Spinal cord (tissue), 10 donors: ENCODE measurements around the gene TRAPPC2L. TPM values are rescaled to one million over a fixed set of nuclear protein-coding genes. Genes with fewer than 3 reads are reported as not detected.
"Not testable (repeated sequence)": the region's sequence is repeated elsewhere in the genome, so short reads cannot be mapped to it uniquely, and the experiment has no call there.

Source experiments
- DNase-seq, 6 donors: peaks; one replicate each; pipeline versions ENCODE4 v3.0.0 to v3.0.0-alpha.2; 2013 to 2015; ENCODE audit warnings: low spot score in 6 of 6, low read depth in 4 of 6
- H3K27ac ChIP-seq: one replicate; pipeline ENCODE4 v1.5.1; 2013; ENCODE audit warnings: low read depth, low read length, control low read depth
- H3K27me3 ChIP-seq: one replicate; pipeline ENCODE4 v1.6.1; 2013; ENCODE audit warnings: low read length; ENCODE audit not compliant: control insufficient read depth, insufficient read depth
- H3K36me3 ChIP-seq: one replicate; pipeline ENCODE4 v1.6.1; 2013; ENCODE audit warnings: low read length; ENCODE audit not compliant: control insufficient read depth, insufficient read depth
- H3K4me1 ChIP-seq: one replicate; pipeline ENCODE4 v1.6.1; 2013; ENCODE audit warnings: low read length; ENCODE audit not compliant: control insufficient read depth, insufficient read depth
- H3K4me3 ChIP-seq: one replicate; pipeline ENCODE4 v1.5.1; 2013; ENCODE audit warnings: low read depth, low read length, control low read depth
- H3K9me3 ChIP-seq: one replicate; pipeline ENCODE4 v1.6.1; 2013; ENCODE audit warnings: low read length; ENCODE audit not compliant: control insufficient read depth, insufficient read depth
- WGBS: methylation state at CpG from one replicate; pipeline ENCODE4 v1.1.5; 2013; ENCODE audit warnings: missing lambda C conversion rate; ENCODE audit not compliant: insufficient coverage; 5-methylcytosine and 5-hydroxymethylcytosine counted together
- polyA plus RNA-seq, 2 donors: library from polyadenylated mRNA; unstranded; fragments of 120-200 nt; gene quantifications; one replicate each; pipeline ENCODE4 v1.2.1, GENCODE V29; 2013; ENCODE audit not compliant: insufficient read length in 2 of 2
- total RNA-seq, 2 donors: library from RNA; depleted of rRNA in 1 of 2; stranded (reverse); fragments of 120-200 nt in 1 of 2; fragments of >200 nt in 1 of 2; gene quantifications; one replicate each; pipeline versions ENCODE4 v1.2.3 to v1.2.4, GENCODE V29; 2013 to 2014
- donor health status: healthy.

TRAPPC2L gene
- total and polyA plus RNA-seq, 4 donors = 36.3 to 131 (median 89.9) TPM

DNA sequence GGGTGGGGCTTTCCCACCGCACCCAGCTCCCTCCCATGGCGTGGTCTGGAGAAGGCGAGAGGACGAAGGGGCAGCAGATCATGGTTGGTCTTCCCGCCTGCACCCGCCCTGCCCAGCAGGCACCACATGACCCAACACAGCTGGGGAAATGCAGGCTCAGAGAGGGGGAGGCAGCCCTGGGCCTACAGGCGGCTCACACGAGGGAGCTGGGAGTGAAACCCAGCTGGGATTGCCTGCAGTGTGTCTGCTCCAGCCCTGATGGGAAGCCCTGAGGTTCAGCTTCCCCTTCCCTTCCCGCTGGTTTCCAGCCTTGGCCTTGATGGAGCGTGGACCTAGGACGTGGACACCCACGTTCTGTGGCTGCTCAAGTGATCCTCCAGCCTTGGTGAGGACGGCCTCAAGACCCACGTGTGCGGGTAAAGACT is 29.5 kb downstream of the TRAPPC2L start:
- Histone ChIP-seq H3K27me3 (no peaks in the 10 kb centered on the region), H3K27ac (no peak overlapping the region), H3K36me3 (peaks cover 95% of the 10 kb centered on the region), H3K4me1 (peaks cover 24% of the 10 kb centered on the region), H3K4me3 (no peak overlapping the region), H3K9me3 (no peaks in the 10 kb centered on the region)
- 91% methylated on average over 15 of the region's 15 CpGs for WGBS
- DNase-seq = no peak

DNA sequence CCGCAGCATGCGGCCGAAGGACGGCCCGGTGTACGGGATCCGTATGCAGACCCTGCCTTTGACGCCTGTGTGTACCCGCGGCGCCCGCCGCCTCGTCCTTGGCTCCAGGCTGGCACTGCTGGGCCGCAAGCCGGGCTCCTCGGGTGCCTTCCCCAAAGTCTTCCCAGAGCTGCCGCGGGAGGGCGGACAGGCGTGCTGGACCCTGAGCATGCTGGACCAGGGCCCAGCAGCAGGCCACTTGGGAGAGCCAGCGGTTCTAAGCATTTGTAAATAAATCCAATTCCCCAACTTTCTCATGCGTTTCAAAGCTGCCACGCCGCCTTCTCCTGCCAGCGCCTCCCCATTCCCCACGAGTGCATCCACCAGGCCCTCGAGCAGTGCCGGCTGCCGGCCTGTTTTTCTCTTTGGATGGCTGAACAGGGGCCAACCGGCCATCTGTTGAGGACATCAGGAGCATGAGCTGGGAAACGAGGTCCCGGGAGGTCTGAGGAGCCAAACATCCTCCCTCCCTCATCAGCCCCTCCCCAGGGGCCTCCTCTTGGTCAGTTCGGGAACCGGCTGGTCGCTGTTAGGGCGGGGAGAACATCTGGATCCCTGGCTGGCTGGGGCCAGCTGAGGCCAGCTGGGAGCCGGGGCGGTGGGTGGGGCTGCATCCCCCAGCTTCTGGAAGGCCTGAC is 30.1 kb downstream of the TRAPPC2L start:
- Histone ChIP-seq H3K27ac (no peak overlapping the region), H3K4me1 (peaks cover 20% of the 10 kb centered on the region), H3K4me3 (no peak overlapping the region), H3K36me3 (peaks cover 95% of the 10 kb centered on the region), H3K9me3 (no peaks in the 10 kb centered on the region), H3K27me3 (no peaks in the 10 kb centered on the region)
- WGBS = 72% methylated on average over 37 of the region's 39 CpGs
- DNase-seq = peak in 2 of 6 donors; percentile 15 to 54

DNA sequence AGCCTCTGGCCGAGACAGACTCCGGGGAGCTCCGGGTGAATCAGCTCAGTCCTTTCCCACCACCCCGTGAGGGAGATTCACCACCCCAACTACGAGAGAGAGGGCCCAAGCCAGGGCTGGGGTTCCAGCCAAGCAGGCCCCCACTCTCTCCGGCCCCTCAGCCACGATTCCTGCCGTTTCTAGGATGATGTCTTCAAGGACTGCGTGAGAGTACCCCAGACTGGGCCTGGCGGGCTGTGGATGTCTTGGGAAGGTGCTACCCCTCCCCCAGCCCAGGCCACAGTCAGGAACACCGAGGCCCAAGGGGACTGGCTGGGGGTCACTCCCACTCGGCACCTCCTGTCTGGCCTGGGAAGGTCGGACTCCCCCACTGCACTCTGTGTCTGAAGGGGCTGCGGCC is 31.1 kb downstream of the TRAPPC2L start:
- no peak for DNase-seq
- Histone ChIP-seq H3K27me3 (no peaks in the 10 kb centered on the region), H3K9me3 (no peaks in the 10 kb centered on the region), H3K27ac (no peak overlapping the region), H3K4me3 (no peak overlapping the region), H3K4me1 (peaks cover 20% of the 10 kb centered on the region), H3K36me3 (peaks cover 93% of the 10 kb centered on the region)
- 79% methylated on average over 8 of the region's 14 CpGs for WGBS

DNA sequence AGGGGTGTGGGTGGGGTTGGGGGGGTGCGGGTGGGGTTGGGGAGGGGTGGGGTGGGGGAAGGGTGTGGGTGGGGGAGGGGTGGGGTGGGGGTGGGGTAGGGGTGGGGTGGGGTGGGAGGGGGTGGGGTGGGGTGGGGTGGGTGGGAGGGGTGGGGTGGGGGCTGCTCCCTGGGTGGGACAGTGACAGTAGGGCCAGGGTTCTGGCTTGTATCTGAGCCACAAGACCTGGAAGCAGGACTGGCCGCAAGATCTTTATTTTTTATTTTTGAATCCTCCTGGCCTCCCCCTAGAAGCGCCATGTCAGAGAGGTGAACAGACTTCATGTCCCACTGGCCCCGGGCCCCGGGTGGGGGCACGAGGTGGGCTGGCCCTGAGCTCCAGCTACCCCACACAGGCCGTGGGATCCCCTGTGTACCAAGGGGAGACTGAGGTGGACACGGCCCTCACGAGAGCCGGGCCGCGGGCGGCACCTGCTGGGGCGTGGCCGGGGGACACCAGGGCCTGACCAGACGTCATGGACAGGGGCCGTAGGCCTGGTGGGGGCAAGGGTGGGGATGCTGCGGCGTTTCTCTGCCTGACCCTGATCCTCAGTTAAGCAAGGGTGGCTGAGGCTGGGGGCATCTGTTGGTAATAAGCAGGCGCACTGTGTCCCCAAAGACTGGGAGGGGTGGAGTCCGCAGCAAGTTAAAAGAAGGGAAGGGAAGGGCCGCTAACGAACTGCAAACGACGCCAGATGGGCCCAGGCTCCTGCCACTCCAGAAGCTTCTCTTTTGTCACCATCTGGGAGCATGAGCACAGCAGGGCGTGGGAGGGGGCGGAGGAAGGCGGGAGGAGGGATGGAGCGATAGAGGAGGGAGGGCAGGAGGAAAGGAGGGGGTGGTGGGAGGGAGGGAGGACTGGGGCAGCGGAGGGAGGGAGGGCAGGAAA is 31.8 kb downstream of the TRAPPC2L start:
- DNase-seq = peak in 1 of 6 donors; percentile 49
- no peak overlapping the region for H3K27ac ChIP-seq
- H3K36me3 ChIP-seq = peaks cover 93% of the 10 kb centered on the region

DNA sequence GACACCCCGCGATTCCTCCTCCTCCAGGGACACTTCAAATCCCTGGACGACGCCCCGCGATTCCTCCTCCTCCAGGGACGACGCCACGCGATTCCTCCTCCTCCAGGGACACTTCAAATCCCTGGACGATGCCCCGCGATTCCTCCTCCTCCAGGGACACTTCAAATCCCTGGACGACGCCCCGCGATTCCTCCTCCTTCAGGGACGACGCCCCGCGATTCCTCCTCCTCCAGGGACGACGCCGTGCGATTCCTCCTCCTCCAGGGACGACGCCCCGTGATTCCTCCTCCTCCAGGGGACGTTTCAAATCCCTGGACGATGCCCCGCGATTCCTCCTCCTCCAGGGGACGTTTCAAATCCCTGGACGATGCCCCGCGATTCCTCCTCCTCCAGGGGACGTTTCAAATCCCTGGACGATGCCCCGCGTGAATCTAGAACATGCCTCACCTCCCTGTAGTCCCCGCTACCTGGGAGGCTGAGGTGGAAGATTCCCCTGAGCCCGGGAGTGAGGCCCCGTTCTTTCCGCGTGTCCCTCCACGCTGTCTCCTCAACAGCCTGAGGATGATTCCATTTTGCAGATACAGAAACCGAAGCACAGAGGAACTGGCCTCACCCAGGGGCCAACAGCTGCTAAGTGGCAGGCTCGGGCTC is 32.9 kb downstream of the TRAPPC2L start:
- H3K4me3 ChIP-seq, H3K9me3 ChIP-seq, H3K27ac ChIP-seq, H3K27me3 ChIP-seq, DNase-seq: not testable (repeated sequence)
- Histone ChIP-seq H3K36me3 (peaks cover 87% of the 10 kb centered on the region), H3K4me1 (peaks cover 20% of the 10 kb centered on the region)
- 88% methylated on average over 39 of the region's 48 CpGs for WGBS

More for the DNA sequence above, 31.8 kb downstream of the TRAPPC2L start:
- Histone ChIP-seq H3K4me1 (peaks cover 20% of the 10 kb centered on the region), H3K9me3 (no peaks in the 10 kb centered on the region), H3K27me3 (no peaks in the 10 kb centered on the region), H3K4me3 (no peak overlapping the region)
- WGBS = 82% methylated on average over 22 of the region's 30 CpGs

DNA sequence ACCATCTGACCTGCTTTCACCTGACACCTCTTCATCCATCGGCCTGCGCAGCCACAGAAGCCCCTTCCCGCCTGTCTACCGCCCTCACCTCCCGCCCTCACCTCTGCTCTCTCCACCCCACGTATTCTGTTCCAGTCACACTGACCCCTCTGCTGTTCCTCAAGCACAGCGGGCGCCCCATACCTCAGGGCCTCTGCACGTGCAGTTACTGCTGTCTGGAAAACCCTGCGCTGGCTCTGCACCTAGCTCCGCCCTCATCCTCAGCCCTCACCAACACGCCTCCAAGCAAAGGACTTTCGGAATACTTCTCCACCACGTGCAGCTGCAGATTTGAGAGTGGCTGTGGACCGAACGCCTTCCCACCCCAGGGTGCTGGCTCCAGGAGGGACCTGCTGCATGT is 34.2 kb downstream of the TRAPPC2L start:
- Histone ChIP-seq H3K4me1 (peaks cover 20% of the 10 kb centered on the region), H3K27me3 (no peaks in the 10 kb centered on the region), H3K9me3 (no peaks in the 10 kb centered on the region), H3K27ac (no peak overlapping the region), H3K4me3 (no peak overlapping the region), H3K36me3 (peaks cover 87% of the 10 kb centered on the region)
- WGBS = 80% methylated on average over 16 of the region's 16 CpGs
- no peak for DNase-seq

DNA sequence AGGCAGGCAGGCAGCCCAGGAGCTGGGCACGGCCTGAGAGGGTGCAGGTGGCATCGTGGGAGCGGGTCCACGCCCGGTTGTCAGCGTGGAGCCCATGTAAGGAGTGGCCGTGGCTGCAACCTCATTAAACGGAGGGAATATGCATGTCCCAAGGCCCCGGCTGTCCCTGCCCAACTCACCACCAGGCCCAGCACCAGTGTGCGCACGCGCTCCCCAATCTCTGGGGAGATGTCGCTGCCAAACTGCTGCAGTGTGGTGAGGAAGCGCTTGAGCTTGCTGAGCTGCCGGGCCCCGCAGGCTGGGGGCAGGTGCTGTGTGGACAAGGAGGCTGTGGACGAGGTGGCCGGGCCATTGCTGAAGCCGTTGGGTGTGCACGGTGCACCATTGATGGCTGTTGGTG is 35.1 kb downstream of the TRAPPC2L start:
- no peak overlapping the region for H3K27ac ChIP-seq
- peaks cover 12% of the 10 kb centered on the region for H3K4me1 ChIP-seq
- no peaks in the 10 kb centered on the region for H3K9me3 ChIP-seq
- no peak overlapping the region for H3K4me3 ChIP-seq
- H3K36me3 ChIP-seq = peaks cover 87% of the 10 kb centered on the region
- peak in 1 of 6 donors; percentile 14 for DNase-seq
- H3K27me3 ChIP-seq = no peaks in the 10 kb centered on the region
- WGBS = 73% methylated on average over 15 of the region's 20 CpGs

DNA sequence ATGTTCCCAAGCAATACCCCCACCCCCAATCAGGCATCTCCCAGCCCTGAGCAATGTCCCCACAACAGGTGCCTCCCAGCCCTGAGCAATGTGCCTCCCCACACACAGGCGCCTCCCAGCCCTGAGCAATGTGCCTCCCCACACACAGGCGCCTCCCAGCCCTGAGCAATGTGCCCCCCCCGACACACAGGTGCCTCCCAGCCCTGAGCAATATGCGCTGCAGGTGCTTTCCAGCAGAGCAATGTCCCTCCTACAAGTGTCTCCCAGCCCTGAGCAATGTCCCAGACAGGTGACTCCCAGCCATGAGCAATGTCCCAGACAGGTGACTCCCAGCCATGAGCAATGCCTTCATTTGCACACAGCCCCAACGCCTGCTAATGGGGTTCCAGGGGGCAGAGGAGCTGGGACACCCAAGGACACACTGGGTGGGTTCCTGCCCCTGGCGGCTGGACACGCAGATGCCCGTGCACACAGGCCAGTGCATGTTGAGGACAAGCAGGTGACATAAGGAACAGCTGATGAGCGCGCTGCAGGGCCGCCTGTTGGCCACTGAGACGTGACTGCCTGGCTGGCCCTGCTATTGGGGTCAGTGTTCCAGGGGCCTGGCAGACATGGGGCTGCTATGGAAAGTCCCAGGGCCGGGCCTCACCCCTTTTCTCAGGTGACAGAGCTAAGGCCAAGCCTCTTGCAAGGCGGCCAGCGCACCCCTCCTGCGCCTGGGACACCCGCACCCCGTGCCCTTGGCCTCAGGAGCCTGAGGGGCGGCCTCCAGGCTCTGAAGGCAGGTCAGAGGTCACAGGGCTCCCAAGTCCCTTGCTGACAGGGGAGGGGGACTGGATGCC is 36.4 kb downstream of the TRAPPC2L start:
- 85% methylated on average over 19 of the region's 19 CpGs for WGBS
- H3K4me1 ChIP-seq = peaks cover 6% of the 10 kb centered on the region

DNA sequence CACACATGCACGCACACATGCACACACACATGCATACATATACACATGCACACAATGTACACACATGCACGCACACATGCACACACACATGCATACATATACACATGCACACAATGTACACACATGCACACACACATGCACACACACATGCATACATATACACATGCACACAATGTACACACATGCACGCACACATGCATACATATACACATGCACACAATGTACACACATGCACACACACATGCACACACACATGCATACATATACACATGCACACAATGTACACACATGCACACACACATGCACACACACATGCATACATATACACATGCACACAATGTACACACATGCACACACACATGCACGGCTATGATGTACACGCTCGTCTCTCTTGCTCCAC is 37.3 kb downstream of the TRAPPC2L start:
- H3K27ac ChIP-seq, H3K9me3 ChIP-seq, H3K4me3 ChIP-seq, H3K27me3 ChIP-seq, H3K4me1 ChIP-seq, DNase-seq: not testable (repeated sequence)
- peaks cover 91% of the 10 kb centered on the region for H3K36me3 ChIP-seq
- 100% methylated on average over 1 of the region's 6 CpGs for WGBS

More for the DNA sequence above, 36.4 kb downstream of the TRAPPC2L start:
- DNase-seq = no peak
- Histone ChIP-seq H3K36me3 (peaks cover 89% of the 10 kb centered on the region), H3K9me3 (no peaks in the 10 kb centered on the region), H3K4me3 (no peak overlapping the region), H3K27me3 (no peaks in the 10 kb centered on the region), H3K27ac (no peak overlapping the region)
